HL-60 (cell line): Measurements from ENCODE around the gene SPATA46.

Experiments used
- GABPA ChIP-seq: IDR thresholded peaks from 2 replicates; pipeline ENCODE4 v1.6.1; 2012; ENCODE audit warnings: low read depth
- POLR2AphosphoS5 ChIP-seq: IDR thresholded peaks from 2 replicates; pipeline ENCODE4 v1.6.1; 2012; ENCODE audit warnings: low read depth
- SPI1 ChIP-seq: IDR thresholded peaks from 2 replicates; pipeline ENCODE4 v1.6.1; 2012; ENCODE audit warnings: low read depth, mild to moderate bottlenecking, borderline replicate concordance
- TF ChIP-seq, protein P1 (sequence below): IDR thresholded peaks from one replicate; pipeline ENCODE4 v1.5.1; 2011; ENCODE audit warnings: low read length, control low read depth, inconsistent platforms; ENCODE audit not compliant: insufficient read depth
- TF ChIP-seq, protein P2 (sequence below): IDR thresholded peaks from 2 replicates; pipeline ENCODE4 v1.6.1; 2012; ENCODE audit warnings: low read depth; ENCODE audit not compliant: insufficient replicate concordance

DNA sequence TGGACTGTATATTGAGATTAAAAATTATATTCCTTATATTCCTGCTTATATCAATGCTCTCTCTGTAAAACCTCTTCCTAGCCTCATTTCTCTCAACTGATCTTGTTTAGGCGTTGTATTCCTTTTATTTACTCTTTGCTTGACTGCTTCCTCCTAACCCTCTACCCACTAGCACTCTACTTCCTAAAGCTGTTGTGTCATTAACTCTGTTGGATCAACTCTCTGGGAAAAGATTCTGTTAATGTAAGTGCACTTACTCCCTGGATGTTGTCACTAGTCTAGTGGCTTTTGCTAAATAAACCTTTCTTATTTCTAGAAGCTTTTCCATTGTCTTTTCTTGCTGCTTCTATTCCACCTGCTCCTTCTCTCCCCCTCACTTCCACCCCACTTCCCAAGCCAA lies 6.5 kb downstream of the SPATA46 start:
- TF ChIP-seq, protein P1, sequence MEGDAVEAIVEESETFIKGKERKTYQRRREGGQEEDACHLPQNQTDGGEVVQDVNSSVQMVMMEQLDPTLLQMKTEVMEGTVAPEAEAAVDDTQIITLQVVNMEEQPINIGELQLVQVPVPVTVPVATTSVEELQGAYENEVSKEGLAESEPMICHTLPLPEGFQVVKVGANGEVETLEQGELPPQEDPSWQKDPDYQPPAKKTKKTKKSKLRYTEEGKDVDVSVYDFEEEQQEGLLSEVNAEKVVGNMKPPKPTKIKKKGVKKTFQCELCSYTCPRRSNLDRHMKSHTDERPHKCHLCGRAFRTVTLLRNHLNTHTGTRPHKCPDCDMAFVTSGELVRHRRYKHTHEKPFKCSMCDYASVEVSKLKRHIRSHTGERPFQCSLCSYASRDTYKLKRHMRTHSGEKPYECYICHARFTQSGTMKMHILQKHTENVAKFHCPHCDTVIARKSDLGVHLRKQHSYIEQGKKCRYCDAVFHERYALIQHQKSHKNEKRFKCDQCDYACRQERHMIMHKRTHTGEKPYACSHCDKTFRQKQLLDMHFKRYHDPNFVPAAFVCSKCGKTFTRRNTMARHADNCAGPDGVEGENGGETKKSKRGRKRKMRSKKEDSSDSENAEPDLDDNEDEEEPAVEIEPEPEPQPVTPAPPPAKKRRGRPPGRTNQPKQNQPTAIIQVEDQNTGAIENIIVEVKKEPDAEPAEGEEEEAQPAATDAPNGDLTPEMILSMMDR, result no peak
- TF ChIP-seq SPI1, result no peak
- TF ChIP-seq POLR2AphosphoS5, result no peak
- TF ChIP-seq GABPA, result no peak
- TF ChIP-seq, protein P2, sequence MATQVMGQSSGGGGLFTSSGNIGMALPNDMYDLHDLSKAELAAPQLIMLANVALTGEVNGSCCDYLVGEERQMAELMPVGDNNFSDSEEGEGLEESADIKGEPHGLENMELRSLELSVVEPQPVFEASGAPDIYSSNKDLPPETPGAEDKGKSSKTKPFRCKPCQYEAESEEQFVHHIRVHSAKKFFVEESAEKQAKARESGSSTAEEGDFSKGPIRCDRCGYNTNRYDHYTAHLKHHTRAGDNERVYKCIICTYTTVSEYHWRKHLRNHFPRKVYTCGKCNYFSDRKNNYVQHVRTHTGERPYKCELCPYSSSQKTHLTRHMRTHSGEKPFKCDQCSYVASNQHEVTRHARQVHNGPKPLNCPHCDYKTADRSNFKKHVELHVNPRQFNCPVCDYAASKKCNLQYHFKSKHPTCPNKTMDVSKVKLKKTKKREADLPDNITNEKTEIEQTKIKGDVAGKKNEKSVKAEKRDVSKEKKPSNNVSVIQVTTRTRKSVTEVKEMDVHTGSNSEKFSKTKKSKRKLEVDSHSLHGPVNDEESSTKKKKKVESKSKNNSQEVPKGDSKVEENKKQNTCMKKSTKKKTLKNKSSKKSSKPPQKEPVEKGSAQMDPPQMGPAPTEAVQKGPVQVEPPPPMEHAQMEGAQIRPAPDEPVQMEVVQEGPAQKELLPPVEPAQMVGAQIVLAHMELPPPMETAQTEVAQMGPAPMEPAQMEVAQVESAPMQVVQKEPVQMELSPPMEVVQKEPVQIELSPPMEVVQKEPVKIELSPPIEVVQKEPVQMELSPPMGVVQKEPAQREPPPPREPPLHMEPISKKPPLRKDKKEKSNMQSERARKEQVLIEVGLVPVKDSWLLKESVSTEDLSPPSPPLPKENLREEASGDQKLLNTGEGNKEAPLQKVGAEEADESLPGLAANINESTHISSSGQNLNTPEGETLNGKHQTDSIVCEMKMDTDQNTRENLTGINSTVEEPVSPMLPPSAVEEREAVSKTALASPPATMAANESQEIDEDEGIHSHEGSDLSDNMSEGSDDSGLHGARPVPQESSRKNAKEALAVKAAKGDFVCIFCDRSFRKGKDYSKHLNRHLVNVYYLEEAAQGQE, result no peak
